Parathyroid adenoma (tissue), 2 donors: Measurements from ENCODE around the gene VAX1.

Experiments
- H2AFZ ChIP-seq: fragments of 300-600 bp; sonication (generic); one replicate; pipeline ENCODE4 v1.7.0; 2017; ENCODE audit warnings: antibody characterized with exemption, mild to moderate bottlenecking
- H3K27ac ChIP-seq: fragments of 300-600 bp; sonication (generic); one replicate; pipeline ENCODE4 v1.7.0; 2017
- H3K27me3 ChIP-seq: fragments of 300-600 bp; sonication (generic); one replicate; pipeline ENCODE4 v1.7.0; 2017; ENCODE audit warnings: low read length; ENCODE audit not compliant: control insufficient read depth, insufficient read depth
- H3K36me3 ChIP-seq: fragments of 300-600 bp; sonication (generic); one replicate; pipeline ENCODE4 v1.7.0; 2017; ENCODE audit warnings: low read length; ENCODE audit not compliant: control insufficient read depth, insufficient read depth
- H3K4me1 ChIP-seq: fragments of 300-600 bp; sonication (generic); one replicate; pipeline ENCODE4 v1.7.0; 2017; ENCODE audit warnings: control low read depth
- H3K4me2 ChIP-seq: fragments of 300-600 bp; sonication (generic); one replicate; pipeline ENCODE4 v1.7.0; 2017; ENCODE audit warnings: low read length
- H3K4me3 ChIP-seq: fragments of 300-600 bp; sonication (generic); one replicate; pipeline ENCODE4 v1.7.0; 2017; ENCODE audit warnings: low read depth, low read length
- H3K79me2 ChIP-seq: fragments of 300-600 bp; sonication (generic); one replicate; pipeline ENCODE4 v1.7.0; 2017; ENCODE audit warnings: control low read depth
- H3K9ac ChIP-seq: fragments of 300-600 bp; sonication (generic); one replicate; pipeline ENCODE4 v1.7.0; 2017; ENCODE audit warnings: mild to moderate bottlenecking
- H3K9me3 ChIP-seq: fragments of 300-600 bp; sonication (generic); one replicate; pipeline ENCODE4 v1.7.0; 2017; ENCODE audit warnings: low read length; ENCODE audit not compliant: control insufficient read depth
- TF ChIP-seq, protein P1 (sequence below): fragments of 300-600 bp; sonication (generic); IDR thresholded peaks from one replicate; pipeline ENCODE4 v1.7.0; 2017; ENCODE audit warnings: antibody characterized with exemption, mild to moderate bottlenecking
- donor health status: primary hyperparathyroidism.

Gene VAX1

GRCh38 chr10:117135026-117135372 is 3.1 kb downstream of the VAX1 start:
- Histone ChIP-seq H3K4me3 (no peak overlapping the region), H3K27ac (no peak overlapping the region), H3K36me3 (no peaks in the 10 kb centered on the region), H3K9ac (no peak overlapping the region), H2AFZ (no peak overlapping the region), H3K9me3 (no peaks in the 10 kb centered on the region), H3K27me3 (peaks cover 28% of the 10 kb centered on the region), H3K79me2 (no peaks in the 10 kb centered on the region), H3K4me2 (no peak overlapping the region), H3K4me1 (no peaks in the 10 kb centered on the region)
- TF ChIP-seq, protein P1, sequence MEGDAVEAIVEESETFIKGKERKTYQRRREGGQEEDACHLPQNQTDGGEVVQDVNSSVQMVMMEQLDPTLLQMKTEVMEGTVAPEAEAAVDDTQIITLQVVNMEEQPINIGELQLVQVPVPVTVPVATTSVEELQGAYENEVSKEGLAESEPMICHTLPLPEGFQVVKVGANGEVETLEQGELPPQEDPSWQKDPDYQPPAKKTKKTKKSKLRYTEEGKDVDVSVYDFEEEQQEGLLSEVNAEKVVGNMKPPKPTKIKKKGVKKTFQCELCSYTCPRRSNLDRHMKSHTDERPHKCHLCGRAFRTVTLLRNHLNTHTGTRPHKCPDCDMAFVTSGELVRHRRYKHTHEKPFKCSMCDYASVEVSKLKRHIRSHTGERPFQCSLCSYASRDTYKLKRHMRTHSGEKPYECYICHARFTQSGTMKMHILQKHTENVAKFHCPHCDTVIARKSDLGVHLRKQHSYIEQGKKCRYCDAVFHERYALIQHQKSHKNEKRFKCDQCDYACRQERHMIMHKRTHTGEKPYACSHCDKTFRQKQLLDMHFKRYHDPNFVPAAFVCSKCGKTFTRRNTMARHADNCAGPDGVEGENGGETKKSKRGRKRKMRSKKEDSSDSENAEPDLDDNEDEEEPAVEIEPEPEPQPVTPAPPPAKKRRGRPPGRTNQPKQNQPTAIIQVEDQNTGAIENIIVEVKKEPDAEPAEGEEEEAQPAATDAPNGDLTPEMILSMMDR: no peak

GRCh38 chr10:117134306-117135025 is 3.6 kb downstream of the VAX1 start:
- H3K36me3 ChIP-seq: no peaks in the 10 kb centered on the region
- H3K27ac ChIP-seq: no peak overlapping the region
- TF ChIP-seq, protein P1: no peak
- H3K27me3 ChIP-seq: peaks cover 25% of the 10 kb centered on the region
- H3K79me2 ChIP-seq: no peaks in the 10 kb centered on the region
- H3K4me1 ChIP-seq: no peaks in the 10 kb centered on the region
- no peak overlapping the region for H3K9ac ChIP-seq
- H3K9me3 ChIP-seq: no peaks in the 10 kb centered on the region
- no peak overlapping the region for H3K4me2 ChIP-seq
- no peak overlapping the region for H3K4me3 ChIP-seq
- no peak overlapping the region for H2AFZ ChIP-seq

- Histone ChIP-seq H3K79me2 (no peaks in the 10 kb centered on the region), H3K9ac (no peak overlapping the region), H3K36me3 (no peaks in the 10 kb centered on the region), H3K4me1 (no peaks in the 10 kb centered on the region), H3K9me3 (no peaks in the 10 kb centered on the region), H3K4me3 (no peak overlapping the region), H3K27me3 (peaks cover 25% of the 10 kb centered on the region), H2AFZ (no peak overlapping the region), H3K27ac (no peak overlapping the region), H3K4me2 (no peak overlapping the region)
- TF ChIP-seq, protein P1: no peak
Measured at GRCh38 chr10:117134056-117134305, 4.1 kb downstream of the VAX1 start.

DNA sequence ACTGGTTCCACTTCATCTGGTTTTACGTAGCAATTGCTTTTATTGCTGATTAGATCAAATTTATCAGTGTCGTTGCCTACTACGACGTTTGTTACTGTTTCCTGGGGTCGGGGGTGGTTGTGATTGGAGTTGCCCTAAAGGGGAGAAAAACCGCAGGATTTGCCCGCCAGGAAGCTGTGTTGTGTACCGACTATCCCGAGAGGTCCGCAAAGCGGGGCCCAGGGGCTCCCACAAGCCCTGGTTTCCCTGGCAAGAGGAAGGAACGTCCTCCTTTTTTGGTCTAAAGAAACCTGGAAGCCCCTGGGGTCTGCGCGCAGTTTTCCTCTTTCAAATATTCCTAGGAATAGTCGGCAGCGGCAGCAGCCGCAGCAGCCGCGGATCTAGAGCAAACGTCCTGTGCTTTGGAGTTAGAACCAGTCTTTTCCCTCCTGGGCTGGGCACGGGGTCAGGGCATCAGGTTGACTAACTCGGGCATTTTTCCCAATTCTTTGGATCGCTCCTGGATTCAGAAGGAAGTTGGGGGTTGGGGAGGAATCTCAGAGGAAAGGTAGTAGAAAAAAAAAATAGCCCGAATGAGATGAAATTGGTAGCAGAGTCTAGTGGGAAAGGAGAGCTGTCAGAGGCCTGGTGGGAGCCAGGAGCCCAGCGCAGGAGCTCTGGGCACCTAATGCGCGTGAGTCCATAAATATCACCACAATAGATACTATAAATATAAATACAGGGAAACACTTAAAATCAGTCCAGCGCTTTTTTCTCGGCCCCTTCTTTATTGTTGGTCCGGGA is 4.6 kb downstream of the VAX1 start:
- no peaks in the 10 kb centered on the region for H3K9me3 ChIP-seq
- no peak overlapping the region for H3K4me2 ChIP-seq
- no peak overlapping the region for H3K27ac ChIP-seq
- no peak overlapping the region for H2AFZ ChIP-seq
- TF ChIP-seq, protein P1: no peak
- H3K4me3 ChIP-seq: no peak overlapping the region
- no peaks in the 10 kb centered on the region for H3K4me1 ChIP-seq
- H3K79me2 ChIP-seq: no peaks in the 10 kb centered on the region
- H3K36me3 ChIP-seq: no peaks in the 10 kb centered on the region
- H3K27me3 ChIP-seq: peaks cover 25% of the 10 kb centered on the region
- H3K9ac ChIP-seq: no peak overlapping the region
